Stimulated activated CD4-positive, alpha-beta T cell treated with anti-CD3 and anti-CD28 coated beads, Interleukin-12 subunit alpha, Interleukin-12 subunit beta, amount 100 ng/mL, for 48 hours (primary cell): ENCODE measurements around the gene RPP25L.
A peak's percentile ranks its signal among the peaks of the same experiment; 100 is the strongest.

Source experiments
- DNase-seq, 3 donors: peaks; one replicate each; pipeline ENCODE4 v3.0.0-alpha.2; 2020; ENCODE audit warnings: low read depth in 2 of 3, low spot score in 1 of 3

Gene RPP25L

GRCh38 chr9:34571481-34571810, 40.5 kb downstream of the RPP25L start:
- no peak for DNase-seq

GRCh38 chr9:34570809-34571480, 41.0 kb downstream of the RPP25L start:
- no peak for DNase-seq

- no peak for DNase-seq
Observed at GRCh38 chr9:34570376-34570775, 41.5 kb downstream of the RPP25L start.

GRCh38 chr9:34568774-34569173, 43.1 kb downstream of the RPP25L start:
- DNase-seq = no peak

GRCh38 chr9:34568133-34568532, 43.8 kb downstream of the RPP25L start:
- DNase-seq = no peak

- no peak for DNase-seq
Observed at GRCh38 chr9:34566972-34567371, 44.9 kb downstream of the RPP25L start.

GRCh38 chr9:34566322-34566721, 45.6 kb downstream of the RPP25L start:
- DNase-seq = no peak

GRCh38 chr9:34565856-34566255, 46.0 kb downstream of the RPP25L start:
- no peak for DNase-seq

GRCh38 chr9:34564617-34565016, 47.3 kb downstream of the RPP25L start:
- no peak for DNase-seq

- no peak for DNase-seq
Observed at GRCh38 chr9:34563262-34563661, 48.6 kb downstream of the RPP25L start.

- DNase-seq = peak; percentile 13 to 41 (median 19)
Observed at GRCh38 chr9:34562135-34562745, 49.7 kb downstream of the RPP25L start.

- no peak for DNase-seq
Observed at GRCh38 chr9:34560599-34561214, 51.2 kb downstream of the RPP25L start.
